Measurements from ENCODE around the gene STX3.

The STX3 gene

GRCh38 chr11:59759900-59760299 lies 4.7 kb downstream of the STX3 start:
- TF ChIP-seq CTCF (conservative IDR thresholded peaks at IDR 0.05), result no peak
- H3K27ac ChIP-seq, result no peak overlapping the region

GRCh38 chr11:59760771-59761170 lies 5.6 kb downstream of the STX3 start:
- no peak for TF ChIP-seq CTCF (conservative IDR thresholded peaks at IDR 0.05)
- H3K27ac ChIP-seq, result no peak overlapping the region

GRCh38 chr11:59761993-59762392 lies 6.8 kb downstream of the STX3 start:
- no peak for TF ChIP-seq CTCF (conservative IDR thresholded peaks at IDR 0.05)
- no peak overlapping the region for H3K27ac ChIP-seq

- no peak overlapping the region for H3K27ac ChIP-seq
- no peak for TF ChIP-seq CTCF (conservative IDR thresholded peaks at IDR 0.05)
These were observed 10.0 kb downstream of the STX3 start for GRCh38 chr11:59765068-59765735.

- no peak overlapping the region for H3K27ac ChIP-seq
- TF ChIP-seq CTCF (conservative IDR thresholded peaks at IDR 0.05), result no peak
These were observed 11.5 kb downstream of the STX3 start for GRCh38 chr11:59766542-59767224.

GRCh38 chr11:59767225-59767611 lies 12.0 kb downstream of the STX3 start:
- no peak overlapping the region for H3K27ac ChIP-seq
- no peak for TF ChIP-seq CTCF (conservative IDR thresholded peaks at IDR 0.05)

GRCh38 chr11:59769111-59769510 lies 13.9 kb downstream of the STX3 start:
- no peak overlapping the region for H3K27ac ChIP-seq
- TF ChIP-seq CTCF (conservative IDR thresholded peaks at IDR 0.05), result no peak
